GM21576 (cell line): ENCODE measurements around the gene XRCC6.
"Not testable (repeated sequence)": the region's sequence is repeated elsewhere in the genome, so short reads cannot be mapped to it uniquely, and the experiment has no call there.

ENCODE experiments used
- ATAC-seq: cut with Tn5 transposase; IDR thresholded peaks from one replicate; pipeline ENCODE4 v1.9.1; 2021; ENCODE audit warnings: mild to moderate bottlenecking, moderate library complexity; ENCODE audit not compliant: unreplicated experiment

XRCC6 gene

DNA sequence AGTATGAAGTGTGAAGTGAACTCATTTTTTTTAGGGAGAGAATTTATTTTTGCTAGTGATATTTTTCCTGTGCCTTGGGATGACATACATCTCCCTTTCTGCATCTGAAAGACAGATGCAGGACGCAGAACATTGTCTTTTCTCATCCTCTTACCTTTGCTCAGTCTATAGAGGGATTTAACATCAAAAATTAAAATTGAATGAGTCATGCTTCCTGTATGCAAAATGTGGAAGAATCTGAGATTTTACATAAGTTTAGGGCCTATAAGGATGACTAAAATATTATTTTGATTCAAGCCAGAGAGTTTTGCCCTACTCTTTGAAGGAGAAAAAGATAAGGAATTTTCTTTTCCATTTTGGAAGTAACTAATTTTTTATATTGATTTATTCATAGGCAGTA is 27.3 kb downstream of the XRCC6 start:
- ATAC-seq, result no peak

- no peak for ATAC-seq
Measured at GRCh38 chr22:41650229-41650628, 29.1 kb downstream of the XRCC6 start.

DNA sequence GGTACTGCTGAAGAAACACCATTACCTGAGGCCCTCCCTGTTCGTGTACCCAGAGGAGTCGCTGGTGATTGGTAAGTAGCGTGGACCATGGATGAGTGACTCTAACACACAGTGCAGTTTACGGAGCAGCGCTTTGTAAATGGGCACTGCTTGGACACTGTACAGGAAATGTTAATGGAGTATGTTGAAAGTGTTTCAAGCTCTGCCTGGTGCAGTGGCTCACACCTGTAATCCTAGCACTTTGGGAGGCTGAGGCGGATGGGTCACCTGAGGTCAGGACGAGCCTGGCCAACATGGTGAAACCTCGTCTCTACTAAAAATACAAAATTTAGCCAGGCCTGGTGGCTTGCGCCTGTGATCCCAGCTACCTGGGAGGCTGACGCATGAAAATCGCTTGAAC is 29.7 kb downstream of the XRCC6 start:
- no peak for ATAC-seq

DNA sequence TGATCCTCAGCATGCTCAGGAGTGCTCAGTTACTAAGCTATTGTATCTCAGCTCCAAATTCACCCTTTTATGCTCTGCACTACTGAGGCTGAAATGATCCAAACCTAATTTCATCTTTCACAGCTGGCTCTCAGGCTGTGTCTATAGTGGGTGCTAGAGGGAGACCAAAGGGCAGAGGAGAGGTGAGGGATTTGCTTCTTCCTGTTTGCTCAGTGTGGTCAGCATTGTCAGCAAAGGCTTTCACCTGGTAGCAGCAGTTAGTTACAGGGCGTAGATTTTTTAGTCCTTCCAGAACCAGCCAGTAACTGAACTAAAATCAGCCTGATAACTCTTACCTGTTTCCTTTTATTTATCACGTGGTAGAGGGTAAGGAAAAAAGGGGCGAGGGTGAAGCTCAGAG is 33.2 kb downstream of the XRCC6 start:
- ATAC-seq, result no peak

GRCh38 chr22:41656556-41656955 is 35.5 kb downstream of the XRCC6 start:
- ATAC-seq, result no peak

DNA sequence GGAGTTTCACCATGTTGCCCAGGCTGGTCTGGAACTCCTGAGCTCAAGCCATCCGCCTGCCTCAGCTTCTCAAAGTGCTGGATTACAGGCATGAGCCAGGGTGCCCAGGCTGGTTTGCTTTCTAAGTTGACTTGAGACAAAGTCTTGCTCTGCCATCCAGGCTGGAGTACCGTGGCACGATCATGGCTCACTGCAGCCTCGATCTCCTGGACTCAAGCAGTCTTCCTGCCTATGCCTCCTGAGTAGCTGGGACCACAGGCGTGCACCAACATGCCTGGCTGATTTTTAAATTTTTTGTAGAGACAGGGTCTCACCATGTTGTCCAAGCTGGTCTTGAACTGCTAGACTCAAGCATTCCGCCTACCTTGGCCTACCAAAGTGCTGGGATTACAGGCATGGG is 36.6 kb downstream of the XRCC6 start:
- no peak for ATAC-seq

- ATAC-seq, result no peak
Measured at GRCh38 chr22:41658869-41659268, 37.8 kb downstream of the XRCC6 start.

GRCh38 chr22:41659941-41660340 is 38.8 kb downstream of the XRCC6 start:
- ATAC-seq, result no peak

GRCh38 chr22:41660416-41660815 is 39.3 kb downstream of the XRCC6 start:
- ATAC-seq, result no peak

DNA sequence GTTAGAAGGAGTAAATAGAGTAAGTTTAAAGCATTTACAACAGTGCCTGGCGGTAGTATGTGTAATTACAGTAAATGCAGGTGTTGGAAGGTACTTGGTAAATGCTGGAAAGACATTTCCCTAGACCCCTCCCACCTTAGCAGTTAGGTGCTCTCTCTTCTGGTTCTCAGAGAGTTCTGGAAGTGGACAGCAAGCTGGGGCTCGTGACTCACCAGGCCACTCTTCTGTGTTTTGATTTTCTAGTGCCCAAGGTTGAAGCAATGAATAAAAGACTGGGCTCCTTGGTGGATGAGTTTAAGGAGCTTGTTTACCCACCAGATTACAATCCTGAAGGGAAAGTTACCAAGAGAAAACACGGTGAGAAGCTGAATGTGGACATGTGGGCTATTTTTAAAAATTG is 40.0 kb downstream of the XRCC6 start:
- no peak for ATAC-seq

GRCh38 chr22:41661713-41662112 is 40.6 kb downstream of the XRCC6 start:
- ATAC-seq, result no peak

DNA sequence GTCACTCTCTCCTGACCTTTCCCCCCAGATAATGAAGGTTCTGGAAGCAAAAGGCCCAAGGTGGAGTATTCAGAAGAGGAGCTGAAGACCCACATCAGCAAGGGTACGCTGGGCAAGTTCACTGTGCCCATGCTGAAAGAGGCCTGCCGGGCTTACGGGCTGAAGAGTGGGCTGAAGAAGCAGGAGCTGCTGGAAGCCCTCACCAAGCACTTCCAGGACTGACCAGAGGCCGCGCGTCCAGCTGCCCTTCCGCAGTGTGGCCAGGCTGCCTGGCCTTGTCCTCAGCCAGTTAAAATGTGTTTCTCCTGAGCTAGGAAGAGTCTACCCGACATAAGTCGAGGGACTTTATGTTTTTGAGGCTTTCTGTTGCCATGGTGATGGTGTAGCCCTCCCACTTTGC is 42.5 kb downstream of the XRCC6 start:
- not testable (repeated sequence) for ATAC-seq

GRCh38 chr22:41664490-41664889 is 43.4 kb downstream of the XRCC6 start:
- ATAC-seq, result no peak

DNA sequence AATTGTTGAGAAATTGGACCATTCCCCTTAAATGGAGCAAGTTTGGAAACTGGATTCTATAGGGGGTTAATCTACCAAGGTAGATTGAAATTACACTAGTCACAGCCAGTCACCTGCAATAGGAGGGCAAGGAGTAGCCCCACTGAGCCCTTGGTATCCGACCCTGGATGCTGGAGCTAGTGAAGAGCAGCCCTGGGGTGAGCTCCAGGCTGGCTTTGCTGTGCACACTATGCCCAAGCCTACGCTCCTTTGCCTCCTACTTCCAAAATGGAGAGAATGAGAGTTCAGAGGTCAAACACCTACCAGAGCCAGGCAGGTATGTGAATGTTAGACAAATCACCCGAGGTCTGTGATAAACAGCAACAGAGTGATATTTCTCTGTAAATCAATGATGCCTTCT is 43.9 kb downstream of the XRCC6 start:
- ATAC-seq, result no peak

GRCh38 chr22:41668971-41669911 is 48.1 kb downstream of the XRCC6 start:
- no peak for ATAC-seq

DNA sequence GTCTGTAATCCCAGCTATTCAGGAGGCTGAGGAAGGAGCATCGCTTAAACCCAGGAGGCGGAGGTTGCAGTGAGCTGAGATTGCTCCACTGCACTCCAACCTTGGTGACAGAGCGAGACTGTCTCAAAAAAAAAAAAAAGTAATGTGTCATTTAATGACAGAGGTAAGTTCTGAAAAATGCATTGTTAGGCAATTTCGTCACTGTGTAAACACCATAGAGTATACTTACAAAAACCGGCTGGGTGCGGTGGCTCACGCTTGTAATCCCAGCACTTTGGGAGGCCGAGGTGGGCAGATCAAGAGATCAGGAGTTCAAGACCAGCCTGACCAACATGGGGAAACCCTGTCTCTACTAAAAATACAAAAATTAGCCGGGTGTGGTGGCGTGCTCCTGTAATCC is 51.0 kb downstream of the XRCC6 start:
- not testable (repeated sequence) for ATAC-seq

DNA sequence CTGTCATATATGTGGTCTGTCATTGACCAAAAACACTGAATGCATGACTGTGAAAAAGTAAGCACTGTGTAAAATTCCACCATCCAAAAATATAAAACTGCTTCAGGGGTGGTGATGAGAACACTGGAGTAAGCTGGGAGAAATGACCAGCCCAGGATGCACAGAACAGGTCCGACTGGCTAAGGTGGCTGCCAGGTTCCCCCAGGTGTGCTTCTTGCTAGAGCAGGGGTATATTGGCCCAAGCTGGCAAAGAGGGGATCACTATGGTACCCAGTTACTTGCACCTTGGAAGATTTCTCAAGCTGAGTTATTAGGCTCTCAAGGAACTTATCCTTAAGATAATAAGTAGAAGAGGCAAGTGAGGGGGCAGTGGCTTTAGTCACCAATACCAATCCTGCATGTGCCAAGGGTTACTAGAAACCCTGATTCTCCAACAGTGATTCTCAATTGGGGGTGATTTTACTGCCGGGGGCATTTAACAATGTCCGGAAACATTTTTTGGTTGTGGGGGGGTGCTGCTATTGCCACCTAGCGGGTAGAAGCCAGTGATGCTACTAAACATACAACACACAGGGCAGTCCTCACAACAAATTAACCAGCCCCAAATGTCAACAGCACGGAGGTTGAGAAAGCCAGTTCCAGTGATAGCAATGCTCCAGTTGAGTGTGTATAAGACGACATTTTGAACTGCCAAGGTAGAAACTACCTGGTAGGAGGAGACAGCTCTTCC is 51.9 kb downstream of the XRCC6 start:
- no peak for ATAC-seq

GRCh38 chr22:41674846-41675340 is 53.8 kb downstream of the XRCC6 start:
- ATAC-seq, result no peak

GRCh38 chr22:41676134-41676533 is 55.0 kb downstream of the XRCC6 start:
- no peak for ATAC-seq

DNA sequence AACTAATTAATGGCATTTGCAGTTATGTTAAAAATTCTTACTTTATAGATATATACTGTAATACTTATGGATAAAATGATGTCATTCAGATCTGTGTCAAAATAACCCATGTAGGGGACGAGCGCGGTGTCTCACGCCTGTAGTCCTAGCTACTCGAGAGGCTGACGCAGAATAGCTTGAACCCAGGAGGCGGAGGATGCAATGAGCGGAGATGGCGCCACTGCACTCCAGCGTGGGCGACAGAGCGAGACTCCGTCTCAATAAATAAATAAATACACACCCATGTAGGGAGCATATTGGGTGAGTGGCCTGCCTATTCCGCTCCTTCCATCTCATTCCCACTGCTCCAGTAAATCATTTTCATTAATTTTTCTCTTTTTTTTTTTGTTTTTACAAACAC is 60.5 kb downstream of the XRCC6 start:
- ATAC-seq, result no peak

DNA sequence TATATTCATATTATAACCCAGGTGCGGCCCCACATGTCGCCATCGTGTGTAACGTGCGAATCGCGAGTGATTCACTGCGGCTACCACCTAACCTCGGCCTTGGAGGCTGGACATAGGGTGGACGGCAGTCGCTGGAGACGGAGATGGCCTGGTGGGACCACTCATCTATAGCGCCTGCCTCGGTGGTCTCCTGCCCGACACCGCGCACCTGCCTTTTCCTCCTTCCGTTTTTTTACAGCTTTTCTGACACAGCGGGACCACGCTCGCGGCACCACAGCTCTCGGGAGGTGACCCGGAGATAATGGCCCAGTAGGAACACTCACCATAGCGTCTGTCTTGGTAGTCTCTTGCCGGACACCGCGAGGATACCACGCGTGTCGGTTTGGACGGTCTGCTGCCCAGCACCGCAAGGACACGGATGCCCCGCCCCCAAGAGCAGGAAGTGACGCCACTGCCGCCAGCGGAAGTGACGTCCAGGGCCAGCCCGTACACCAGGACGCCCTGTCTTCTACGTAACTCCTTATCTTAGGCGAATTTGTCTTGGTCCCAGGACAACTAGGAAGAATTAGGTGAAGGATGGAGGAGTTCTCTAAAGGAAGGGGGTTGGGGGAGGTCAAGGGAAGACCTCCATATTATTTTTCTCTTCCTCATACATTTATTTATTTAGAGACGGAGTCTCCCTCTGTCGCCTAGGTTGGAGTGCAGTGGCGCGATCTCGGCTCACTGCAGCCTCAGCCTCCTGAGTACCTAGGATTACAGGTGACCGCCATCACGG is 61.1 kb downstream of the XRCC6 start:
- ATAC-seq, result no peak
